Osteocyte (in vitro differentiated cells): ENCODE measurements around the gene UTY. TPM values are rescaled to one million over a fixed set of nuclear protein-coding genes. Genes with fewer than 3 reads are reported as not detected.
"Not testable (repeated sequence)": the region's sequence is repeated elsewhere in the genome, so short reads cannot be mapped to it uniquely, and the experiment has no call there.

Experiments
- DNase-seq: peaks from one replicate; pipeline ENCODE4 v3.0.0; 2021; ENCODE audit warnings: mixed read lengths; ENCODE audit not compliant: unreplicated experiment; ENCODE audit errors: extremely low spot score
- H3K27ac Mint-ChIP-seq: one replicate; pipeline ENCODE4 v1.8.0; 2021; ENCODE audit warnings: mild to moderate bottlenecking, mixed read lengths; ENCODE audit not compliant: unreplicated experiment
- H3K27me3 Mint-ChIP-seq: one replicate; pipeline ENCODE4 v1.8.0; 2021; ENCODE audit warnings: mixed read lengths; ENCODE audit not compliant: unreplicated experiment
- H3K36me3 Mint-ChIP-seq: one replicate; pipeline ENCODE4 v1.8.0; 2021; ENCODE audit warnings: mixed read lengths; ENCODE audit not compliant: unreplicated experiment
- H3K4me1 Mint-ChIP-seq: one replicate; pipeline ENCODE4 v1.8.0; 2021; ENCODE audit warnings: mixed read lengths; ENCODE audit not compliant: unreplicated experiment
- H3K4me3 Mint-ChIP-seq: one replicate; pipeline ENCODE4 v1.8.0; 2021; ENCODE audit warnings: mild to moderate bottlenecking, moderate library complexity, mixed read lengths; ENCODE audit not compliant: unreplicated experiment
- H3K9me3 Mint-ChIP-seq: one replicate; pipeline ENCODE4 v1.8.0; 2021; ENCODE audit warnings: mixed read lengths; ENCODE audit not compliant: unreplicated experiment
- total RNA-seq: library from RNA; stranded (reverse); gene quantifications from 2 replicates; pipeline ENCODE4 v1.2.1, GENCODE V29; 2021
- TF ChIP-seq, protein P1 (sequence below): fragments of 200-600 bp; sonication (generic); IDR thresholded peaks from 2 replicates; pipeline ENCODE4 v1.5.0; 2021; ENCODE audit warnings: antibody characterized with exemption, mild to moderate bottlenecking, moderate library complexity

UTY gene
- total RNA-seq, 1 donor from 2014 or later = not detected

- DNase-seq = no peak
- no peak overlapping the region for H3K4me3 Mint-ChIP-seq
- H3K4me1 Mint-ChIP-seq = no peaks in the 10 kb centered on the region
- no peaks in the 10 kb centered on the region for H3K36me3 Mint-ChIP-seq
- no peaks in the 10 kb centered on the region for H3K27me3 Mint-ChIP-seq
- TF ChIP-seq, protein P1, sequence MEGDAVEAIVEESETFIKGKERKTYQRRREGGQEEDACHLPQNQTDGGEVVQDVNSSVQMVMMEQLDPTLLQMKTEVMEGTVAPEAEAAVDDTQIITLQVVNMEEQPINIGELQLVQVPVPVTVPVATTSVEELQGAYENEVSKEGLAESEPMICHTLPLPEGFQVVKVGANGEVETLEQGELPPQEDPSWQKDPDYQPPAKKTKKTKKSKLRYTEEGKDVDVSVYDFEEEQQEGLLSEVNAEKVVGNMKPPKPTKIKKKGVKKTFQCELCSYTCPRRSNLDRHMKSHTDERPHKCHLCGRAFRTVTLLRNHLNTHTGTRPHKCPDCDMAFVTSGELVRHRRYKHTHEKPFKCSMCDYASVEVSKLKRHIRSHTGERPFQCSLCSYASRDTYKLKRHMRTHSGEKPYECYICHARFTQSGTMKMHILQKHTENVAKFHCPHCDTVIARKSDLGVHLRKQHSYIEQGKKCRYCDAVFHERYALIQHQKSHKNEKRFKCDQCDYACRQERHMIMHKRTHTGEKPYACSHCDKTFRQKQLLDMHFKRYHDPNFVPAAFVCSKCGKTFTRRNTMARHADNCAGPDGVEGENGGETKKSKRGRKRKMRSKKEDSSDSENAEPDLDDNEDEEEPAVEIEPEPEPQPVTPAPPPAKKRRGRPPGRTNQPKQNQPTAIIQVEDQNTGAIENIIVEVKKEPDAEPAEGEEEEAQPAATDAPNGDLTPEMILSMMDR = no peak
- H3K27ac Mint-ChIP-seq = no peak overlapping the region
- H3K9me3 Mint-ChIP-seq = no peaks in the 10 kb centered on the region
Measured at GRCh38 chrY:13296176-13296890, 183.5 kb downstream of the UTY start.

DNA sequence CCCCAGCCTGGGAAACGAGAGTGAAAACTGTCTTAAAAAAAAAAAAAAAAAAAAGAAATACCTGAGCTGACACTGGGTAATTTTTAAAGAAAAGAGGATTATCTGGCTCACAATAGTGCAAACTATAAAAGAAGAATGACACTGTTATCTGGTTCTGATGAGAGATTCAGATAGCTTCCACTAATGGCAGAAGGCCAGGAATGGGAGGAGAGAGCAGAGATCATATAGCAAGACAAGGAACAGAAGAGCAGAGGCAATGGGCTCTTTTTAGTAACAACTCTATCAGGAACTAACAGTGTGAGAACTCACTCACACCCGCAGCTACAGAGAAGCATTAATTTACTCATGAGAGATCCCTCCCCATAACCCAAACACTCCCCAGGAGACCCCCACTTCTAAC, 184.8 kb downstream of the UTY start:
- Mint-ChIP-seq H3K36me3 (no peaks in the 10 kb centered on the region), H3K4me1 (no peaks in the 10 kb centered on the region), H3K4me3 (no peak overlapping the region), H3K9me3 (no peaks in the 10 kb centered on the region), H3K27me3 (no peaks in the 10 kb centered on the region), H3K27ac (no peak overlapping the region)
- TF ChIP-seq, protein P1 = no peak
- no peak for DNase-seq

DNA sequence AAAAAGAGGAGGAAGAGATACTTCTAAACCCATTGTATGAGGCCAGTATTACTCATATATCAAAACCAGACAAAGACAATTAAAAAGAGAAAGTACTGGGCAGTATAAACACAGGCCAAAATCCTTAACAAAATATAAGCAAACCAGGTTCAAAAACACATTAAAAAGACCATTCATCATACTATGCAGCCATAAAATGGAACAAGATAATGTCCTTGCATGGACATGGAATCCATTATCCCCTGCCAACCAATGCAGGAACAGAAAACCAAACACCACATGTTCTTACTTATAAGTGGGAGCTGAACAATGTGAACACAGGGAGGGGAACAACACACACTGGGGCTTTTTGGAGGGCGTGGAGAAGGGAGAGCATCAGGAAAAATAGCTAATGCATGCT, 188.6 kb downstream of the UTY start:
- H3K36me3 Mint-ChIP-seq = no peaks in the 10 kb centered on the region
- H3K9me3 Mint-ChIP-seq = no peaks in the 10 kb centered on the region
- no peaks in the 10 kb centered on the region for H3K4me1 Mint-ChIP-seq
- TF ChIP-seq, protein P1 = no peak
- H3K4me3 Mint-ChIP-seq = no peak overlapping the region
- no peak overlapping the region for H3K27ac Mint-ChIP-seq
- DNase-seq = no peak
- H3K27me3 Mint-ChIP-seq = no peaks in the 10 kb centered on the region

DNA sequence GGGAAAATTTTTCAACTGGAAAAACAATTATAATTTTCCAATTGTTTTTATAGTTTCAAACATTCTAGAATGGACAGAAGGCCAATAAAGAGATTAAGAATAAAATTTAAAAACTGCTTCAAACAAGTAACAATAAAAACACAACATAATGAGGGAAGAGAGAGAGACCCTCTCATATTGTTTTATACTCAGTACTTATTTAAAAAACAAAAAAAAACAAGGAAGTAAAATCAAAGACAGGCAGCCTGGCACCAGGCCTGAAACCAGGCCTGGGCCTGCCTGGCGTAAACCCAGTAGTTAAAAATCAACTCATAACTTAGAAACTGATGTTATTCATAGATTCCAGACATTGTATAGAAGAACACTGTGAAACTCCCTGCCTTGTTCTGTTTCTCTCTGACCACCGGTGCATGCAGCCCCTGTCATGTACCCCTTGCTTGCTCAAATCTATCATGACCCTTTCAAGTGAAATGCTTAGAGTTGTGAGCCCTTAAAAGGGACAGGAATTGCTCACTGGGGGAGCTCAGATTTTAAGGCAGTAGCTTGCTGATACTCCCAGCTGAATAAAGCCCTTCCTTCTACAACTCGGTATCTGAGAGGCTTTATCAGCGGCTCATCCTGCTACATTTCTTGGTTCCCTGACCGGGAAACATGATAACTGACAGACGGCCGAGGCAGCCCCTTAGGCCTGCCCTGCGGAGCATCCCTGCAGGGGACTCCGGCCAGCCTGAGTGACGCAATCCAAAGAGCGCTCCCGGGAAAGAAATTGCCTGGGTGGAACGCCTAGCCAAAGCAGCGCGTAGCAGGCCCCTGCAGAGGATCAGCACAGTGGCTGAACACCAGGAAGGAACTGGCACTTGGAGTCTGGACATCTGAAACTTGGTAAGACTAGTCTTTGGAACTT, 197.4 kb downstream of the UTY start:
- H3K9me3 Mint-ChIP-seq, DNase-seq, H3K27ac Mint-ChIP-seq, H3K4me3 Mint-ChIP-seq, H3K27me3 Mint-ChIP-seq, H3K36me3 Mint-ChIP-seq, H3K4me1 Mint-ChIP-seq: not testable (repeated sequence)

GRCh38 chrY:13279561-13279960, 200.3 kb downstream of the UTY start:
- Mint-ChIP-seq H3K4me3 (no peak overlapping the region), H3K4me1 (no peaks in the 10 kb centered on the region), H3K27ac (no peak overlapping the region), H3K9me3 (no peaks in the 10 kb centered on the region), H3K27me3 (no peaks in the 10 kb centered on the region), H3K36me3 (no peaks in the 10 kb centered on the region)
- DNase-seq = no peak
- TF ChIP-seq, protein P1 = no peak
